BLaER1 (cell line): ENCODE measurements around the gene SHISA6.

Source experiments
- H3K27ac ChIP-seq: shearing (Covaris generic); formaldehyde crosslinking; 2 replicates; pipeline ENCODE4 v1.8.1; 2022
- H3K27me3 ChIP-seq: shearing (Covaris generic); formaldehyde crosslinking; 2 replicates; pipeline ENCODE4 v1.8.1; 2022
- H3K36me3 ChIP-seq: shearing (Covaris generic); formaldehyde crosslinking; 2 replicates; pipeline ENCODE4 v1.8.1; 2022
- H3K4me1 ChIP-seq: shearing (Covaris generic); formaldehyde crosslinking; 2 replicates; pipeline ENCODE4 v1.8.1; 2022
- H3K4me2 ChIP-seq: shearing (Covaris generic); formaldehyde crosslinking; 2 replicates; pipeline ENCODE4 v1.8.1; 2022
- H3K4me3 ChIP-seq: shearing (Covaris generic); formaldehyde crosslinking; 2 replicates; pipeline ENCODE4 v1.8.1; 2022
- H3K9ac ChIP-seq: shearing (Covaris generic); formaldehyde crosslinking; 2 replicates; pipeline ENCODE4 v1.8.1; 2022
- H3K9me3 ChIP-seq: shearing (Covaris generic); formaldehyde crosslinking; 2 replicates; pipeline ENCODE4 v1.8.1; 2022
- H4K20me1 ChIP-seq: shearing (Covaris generic); formaldehyde crosslinking; 2 replicates; pipeline ENCODE4 v1.8.1; 2022
- Cebpa-rat ChIP-seq: shearing (Covaris generic); IDR thresholded peaks from 2 replicates; pipeline ENCODE4 v1.8.1; 2022

SHISA6 gene

GRCh38 chr17:11515901-11516300 is 274.9 kb downstream of the SHISA6 start:
- Histone ChIP-seq H3K9me3 (no peaks in the 10 kb centered on the region), H3K4me3 (no peak overlapping the region), H3K9ac (no peak overlapping the region), H3K4me1 (no peaks in the 10 kb centered on the region), H3K27ac (no peak overlapping the region), H3K36me3 (no peaks in the 10 kb centered on the region), H3K27me3 (no peaks in the 10 kb centered on the region), H4K20me1 (no peaks in the 10 kb centered on the region), H3K4me2 (no peak overlapping the region)
- no peak for TF ChIP-seq Cebpa-rat

GRCh38 chr17:11535231-11535630 is 294.2 kb downstream of the SHISA6 start:
- no peak overlapping the region for H3K9ac ChIP-seq
- H3K4me2 ChIP-seq: no peak overlapping the region
- no peaks in the 10 kb centered on the region for H4K20me1 ChIP-seq
- H3K4me1 ChIP-seq: no peaks in the 10 kb centered on the region
- H3K4me3 ChIP-seq: no peak overlapping the region
- TF ChIP-seq Cebpa-rat: no peak
- no peaks in the 10 kb centered on the region for H3K27me3 ChIP-seq
- no peak overlapping the region for H3K27ac ChIP-seq
- no peaks in the 10 kb centered on the region for H3K9me3 ChIP-seq
- no peaks in the 10 kb centered on the region for H3K36me3 ChIP-seq

- H3K4me1 ChIP-seq: no peaks in the 10 kb centered on the region
- H3K4me2 ChIP-seq: no peak overlapping the region
- TF ChIP-seq Cebpa-rat: no peak
- H3K27ac ChIP-seq: no peak overlapping the region
- peaks cover 7% of the 10 kb centered on the region for H3K9me3 ChIP-seq
- H3K36me3 ChIP-seq: no peaks in the 10 kb centered on the region
- H3K4me3 ChIP-seq: no peak overlapping the region
- H4K20me1 ChIP-seq: no peaks in the 10 kb centered on the region
- H3K9ac ChIP-seq: no peak overlapping the region
- H3K27me3 ChIP-seq: no peaks in the 10 kb centered on the region
Measured at GRCh38 chr17:11538366-11538765, 297.4 kb downstream of the SHISA6 start.

GRCh38 chr17:11539637-11540036 is 298.6 kb downstream of the SHISA6 start:
- H3K4me1 ChIP-seq: no peaks in the 10 kb centered on the region

DNA sequence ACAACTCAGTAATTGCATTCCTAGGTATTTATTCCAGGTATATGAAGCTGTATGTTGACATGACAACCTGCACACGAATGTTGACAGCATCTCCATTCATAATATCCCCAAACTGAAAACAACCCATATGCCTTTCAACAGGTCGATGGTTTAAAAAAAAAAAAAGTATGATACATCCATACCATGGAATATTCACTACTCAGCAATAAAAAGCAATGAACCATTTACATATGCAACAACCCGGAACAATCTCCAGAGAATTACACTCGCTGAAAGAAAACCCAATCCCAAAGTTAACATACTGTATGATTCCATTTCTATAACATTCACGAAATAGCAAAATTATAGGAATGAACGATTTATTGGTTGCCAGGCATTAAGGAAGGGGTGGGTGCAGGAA is 304.0 kb downstream of the SHISA6 start:
- Histone ChIP-seq H3K27me3 (no peaks in the 10 kb centered on the region), H3K27ac (no peak overlapping the region), H3K36me3 (no peaks in the 10 kb centered on the region), H3K9me3 (peaks cover 7% of the 10 kb centered on the region), H3K4me1 (no peaks in the 10 kb centered on the region), H4K20me1 (no peaks in the 10 kb centered on the region), H3K4me3 (no peak overlapping the region), H3K4me2 (no peak overlapping the region), H3K9ac (no peak overlapping the region)
- TF ChIP-seq Cebpa-rat: no peak

More at GRCh38 chr17:11539637-11540036, 298.6 kb downstream of the SHISA6 start:
- peaks cover 7% of the 10 kb centered on the region for H3K9me3 ChIP-seq
- no peak overlapping the region for H3K9ac ChIP-seq
- no peak overlapping the region for H3K27ac ChIP-seq
- H4K20me1 ChIP-seq: no peaks in the 10 kb centered on the region
- no peaks in the 10 kb centered on the region for H3K36me3 ChIP-seq
- no peaks in the 10 kb centered on the region for H3K27me3 ChIP-seq
- no peak for TF ChIP-seq Cebpa-rat
- H3K4me3 ChIP-seq: no peak overlapping the region
- no peak overlapping the region for H3K4me2 ChIP-seq

GRCh38 chr17:11545696-11546095 is 304.7 kb downstream of the SHISA6 start:
- no peak overlapping the region for H3K9ac ChIP-seq
- no peaks in the 10 kb centered on the region for H3K4me1 ChIP-seq
- no peaks in the 10 kb centered on the region for H4K20me1 ChIP-seq
- no peaks in the 10 kb centered on the region for H3K27me3 ChIP-seq
- H3K4me2 ChIP-seq: no peak overlapping the region
- H3K9me3 ChIP-seq: peaks cover 7% of the 10 kb centered on the region
- H3K4me3 ChIP-seq: no peak overlapping the region
- H3K27ac ChIP-seq: no peak overlapping the region
- no peak for TF ChIP-seq Cebpa-rat
- no peaks in the 10 kb centered on the region for H3K36me3 ChIP-seq

- Histone ChIP-seq H3K27ac (no peak overlapping the region), H3K27me3 (no peaks in the 10 kb centered on the region), H3K4me2 (no peak overlapping the region), H3K36me3 (no peaks in the 10 kb centered on the region), H3K9me3 (no peaks in the 10 kb centered on the region), H4K20me1 (no peaks in the 10 kb centered on the region), H3K4me1 (no peaks in the 10 kb centered on the region), H3K9ac (no peak overlapping the region), H3K4me3 (no peak overlapping the region)
- TF ChIP-seq Cebpa-rat: no peak
Measured at GRCh38 chr17:11547853-11548252, 306.8 kb downstream of the SHISA6 start.

DNA sequence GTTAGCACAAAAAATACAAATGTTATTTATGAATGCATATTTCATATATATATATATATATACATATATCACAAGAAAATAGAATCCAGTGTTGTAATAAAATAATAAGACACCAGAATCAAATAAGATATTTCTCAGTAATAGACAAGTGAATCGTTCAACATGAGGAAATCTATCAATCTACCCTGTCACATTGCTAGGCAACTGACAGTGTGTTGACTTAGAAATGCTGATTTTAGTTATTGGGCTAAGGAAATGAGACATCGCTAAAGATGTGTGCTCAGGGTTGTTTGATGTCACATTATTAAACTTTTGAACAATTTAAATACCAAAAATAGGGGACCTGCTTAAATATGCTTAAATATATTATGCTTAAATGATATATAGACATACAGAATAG is 307.4 kb downstream of the SHISA6 start:
- no peak for TF ChIP-seq Cebpa-rat
- no peaks in the 10 kb centered on the region for H3K27me3 ChIP-seq
- H3K9ac ChIP-seq: no peak overlapping the region
- no peaks in the 10 kb centered on the region for H3K9me3 ChIP-seq
- H4K20me1 ChIP-seq: no peaks in the 10 kb centered on the region
- no peak overlapping the region for H3K27ac ChIP-seq
- no peaks in the 10 kb centered on the region for H3K36me3 ChIP-seq
- H3K4me1 ChIP-seq: no peaks in the 10 kb centered on the region
- no peak overlapping the region for H3K4me2 ChIP-seq
- no peak overlapping the region for H3K4me3 ChIP-seq

- H3K9ac ChIP-seq: no peak overlapping the region
- TF ChIP-seq Cebpa-rat: no peak
- no peak overlapping the region for H3K4me2 ChIP-seq
- H3K27ac ChIP-seq: no peak overlapping the region
- no peaks in the 10 kb centered on the region for H3K36me3 ChIP-seq
- no peaks in the 10 kb centered on the region for H3K9me3 ChIP-seq
- H3K4me1 ChIP-seq: no peaks in the 10 kb centered on the region
- H4K20me1 ChIP-seq: no peaks in the 10 kb centered on the region
- H3K27me3 ChIP-seq: no peaks in the 10 kb centered on the region
- no peak overlapping the region for H3K4me3 ChIP-seq
Measured at GRCh38 chr17:11550431-11550830, 309.4 kb downstream of the SHISA6 start.

GRCh38 chr17:11551442-11551841 is 310.4 kb downstream of the SHISA6 start:
- Histone ChIP-seq H4K20me1 (no peaks in the 10 kb centered on the region), H3K4me2 (no peak overlapping the region), H3K4me3 (no peak overlapping the region), H3K4me1 (no peaks in the 10 kb centered on the region), H3K9me3 (no peaks in the 10 kb centered on the region), H3K9ac (no peak overlapping the region), H3K36me3 (no peaks in the 10 kb centered on the region), H3K27me3 (no peaks in the 10 kb centered on the region), H3K27ac (no peak overlapping the region)
- TF ChIP-seq Cebpa-rat: no peak

- Histone ChIP-seq H3K4me2 (no peak overlapping the region), H3K9ac (no peak overlapping the region), H3K27ac (no peak overlapping the region), H3K27me3 (no peaks in the 10 kb centered on the region), H3K36me3 (no peaks in the 10 kb centered on the region), H3K9me3 (no peaks in the 10 kb centered on the region), H3K4me3 (no peak overlapping the region), H3K4me1 (no peaks in the 10 kb centered on the region), H4K20me1 (no peaks in the 10 kb centered on the region)
- no peak for TF ChIP-seq Cebpa-rat
Measured at GRCh38 chr17:11553135-11553534, 312.1 kb downstream of the SHISA6 start.
